Head of caudate nucleus (tissue), 42 donors: Measurements from ENCODE around the gene VSIR.
A peak's percentile ranks its signal among the peaks of the same experiment; 100 is the strongest.

Source experiments
- DNase-seq, 42 donors: peaks; one replicate each; pipeline versions ENCODE4 v3.0.0 to v3.0.0-alpha.2; 2020 to 2021; ENCODE audit warnings: mixed read lengths in 7 of 42
- intact Hi-C: fragments of 100-400 bp; cut with DNase I; formaldehyde crosslinking; loops from one replicate; pipeline ENCODE4 v1.15.0; 2022

Gene VSIR

GRCh38 chr10:71773221-71773971, at the start of gene VSIR:
Gene VSIR (minus strand): TSS chr10:71773520. CDS start chr10:71773439, 81 bp downstream.
- intact Hi-C loops: no loop called here
- DNase-seq: peak; percentile 58 to 94 (median 87)

DNA sequence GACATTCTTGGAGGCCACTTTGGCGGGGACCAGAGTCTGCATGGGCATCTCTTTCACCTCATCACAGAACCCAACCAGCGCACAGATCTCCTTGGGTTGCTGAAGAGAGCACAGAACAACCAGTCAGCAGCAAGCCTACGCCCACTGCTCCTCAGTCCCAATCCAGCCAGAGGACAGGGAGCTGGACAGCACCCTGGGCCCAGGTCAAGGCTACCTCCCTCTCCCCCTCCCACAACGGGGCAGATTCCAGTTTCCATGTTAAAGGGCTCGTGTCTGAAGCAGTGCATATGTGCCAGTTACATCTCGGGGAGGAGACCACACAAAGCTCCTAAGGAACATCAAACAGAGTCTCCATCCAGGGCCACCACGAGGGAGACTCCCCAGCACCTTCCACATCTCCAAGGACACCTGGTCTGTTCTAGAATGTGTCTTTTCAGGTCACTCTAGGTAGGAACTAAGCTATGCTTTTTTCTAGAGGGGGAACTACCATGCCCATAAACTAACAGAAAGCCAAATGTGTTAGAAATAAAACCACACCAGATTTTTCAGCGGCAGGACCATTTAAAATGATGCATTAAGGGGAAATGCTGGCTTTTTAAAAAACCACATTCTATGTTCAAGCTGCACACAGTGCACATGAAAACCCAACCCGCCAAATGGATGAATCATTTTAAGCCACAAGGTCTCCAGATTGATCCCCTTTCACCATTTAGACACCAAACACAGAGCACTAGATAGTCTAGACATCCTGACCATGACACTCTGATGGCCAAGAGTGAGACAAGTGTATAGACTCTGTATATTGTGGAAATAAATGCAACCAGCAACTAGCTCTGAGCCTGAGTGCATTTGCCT, 48.8 kb upstream of the VSIR start:
- peak in 1 of 42 donors; percentile 22 for DNase-seq
- intact Hi-C loops: no loop called here

DNA sequence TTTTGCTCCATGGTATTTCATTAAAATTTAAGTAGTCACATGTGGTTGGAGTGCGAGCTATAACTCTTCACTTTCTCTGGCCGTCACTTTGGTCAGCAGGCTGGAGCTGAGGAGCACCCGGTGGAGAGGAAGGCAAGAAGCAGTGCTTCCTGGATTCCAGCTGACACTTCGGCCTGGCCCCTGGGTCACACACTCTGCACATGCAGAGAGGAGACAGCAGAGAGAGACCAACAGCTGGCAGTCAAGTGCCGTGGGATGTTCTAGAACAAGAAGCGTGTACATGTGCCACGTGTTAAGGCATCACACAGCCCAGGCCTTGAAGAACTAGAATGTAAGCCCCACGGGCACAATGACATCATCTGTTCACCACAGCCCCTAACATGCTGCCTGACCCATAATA, 47.6 kb upstream of the VSIR start:
- peak in 1 of 42 donors; percentile 31 for DNase-seq
- intact Hi-C loops: no loop called here

GRCh38 chr10:71819985-71820384, 46.7 kb upstream of the VSIR start:
- intact Hi-C loops: loop anchor here (5.0 to 10.0 kb wide), 2 partner anchors 77 to 505 kb away; partner anchors contain the start of gene SLC29A3
- DNase-seq: peak in 1 of 42 donors; percentile 21

DNA sequence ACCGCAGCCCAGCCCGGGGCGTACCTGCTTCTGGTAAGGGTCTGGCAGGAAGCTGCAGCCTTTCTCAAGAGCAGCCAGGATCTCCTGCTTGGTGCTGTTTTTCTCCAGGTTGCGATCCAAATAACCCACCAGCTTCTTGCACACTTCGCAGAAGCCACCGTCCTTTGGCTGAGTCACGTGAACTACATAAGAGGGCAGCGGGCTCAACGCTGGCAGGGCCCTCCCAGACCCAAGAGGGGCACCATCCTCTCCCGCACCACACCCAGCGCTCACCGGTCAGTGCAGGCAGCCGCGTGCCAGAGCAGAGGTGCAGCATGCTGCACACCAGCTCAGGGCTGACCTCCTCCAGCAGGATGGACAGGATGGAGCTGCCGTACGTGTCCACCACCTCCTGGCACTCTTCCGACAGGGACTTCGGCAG, 46.1 kb upstream of the VSIR start:
- intact Hi-C loops: loop anchor here (5.0 to 10.0 kb wide), 2 partner anchors 78 to 505 kb away; partner anchors contain the start of gene SLC29A3
- peak in 1 of 42 donors; percentile 22 for DNase-seq

- intact Hi-C loops: loop anchor here (5.0 to 10.0 kb wide), 2 partner anchors 79 to 504 kb away; partner anchors contain the start of gene SLC29A3
- peak in 1 of 42 donors; percentile 25 for DNase-seq
Measured at GRCh38 chr10:71818674-71819260, 45.4 kb upstream of the VSIR start.

GRCh38 chr10:71817831-71818655, 44.7 kb upstream of the VSIR start:
- peak in 15 of 42 donors; percentile 33 to 72 (median 55) for DNase-seq
- intact Hi-C loops: loop anchor here (5.0 to 10.0 kb wide), 2 partner anchors 79 to 503 kb away; partner anchors contain the start of gene SLC29A3

DNA sequence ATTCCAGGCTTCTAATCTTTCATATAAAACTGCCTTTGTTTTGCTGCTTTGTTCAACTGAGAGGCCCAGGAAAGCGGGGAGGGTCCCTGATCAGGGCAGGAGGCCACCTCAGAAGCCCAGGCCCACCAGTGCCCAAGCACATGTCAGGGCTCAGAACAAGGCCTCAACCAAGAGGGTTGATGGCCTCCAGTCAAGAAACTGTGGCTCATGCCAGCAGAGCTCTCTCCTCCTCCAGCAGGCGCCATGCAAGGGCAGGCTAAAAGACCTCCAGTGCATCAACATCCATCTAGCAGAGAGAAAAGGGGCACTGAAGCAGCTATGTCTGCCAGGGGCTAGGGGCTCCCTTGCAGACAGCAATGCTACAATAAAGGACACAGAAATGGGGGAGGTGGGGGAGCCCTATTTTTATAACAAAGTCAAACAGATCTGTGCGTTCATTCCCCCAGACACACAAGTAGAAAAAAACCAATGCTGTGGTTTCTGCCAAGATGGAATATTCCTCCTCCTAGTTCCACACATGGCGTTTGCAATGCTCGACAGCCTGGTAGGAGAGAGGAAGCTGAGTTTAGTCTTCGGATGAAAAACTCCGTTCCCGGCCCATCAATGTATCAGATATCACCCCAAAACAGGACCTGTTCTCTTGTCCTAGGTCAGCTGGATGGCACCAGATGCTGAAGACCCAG, 43.8 kb upstream of the VSIR start:
- peak in 8 of 42 donors; percentile 34 to 76 (median 47) for DNase-seq
- intact Hi-C loops: loop anchor here (5.0 to 10.0 kb wide), 2 partner anchors 80 to 502 kb away; partner anchors contain the start of gene SLC29A3

GRCh38 chr10:71816421-71816851, 43.1 kb upstream of the VSIR start:
- intact Hi-C loops: loop anchor here (5.0 to 10.0 kb wide), 2 partner anchors 81 to 502 kb away; partner anchors contain the start of gene SLC29A3
- DNase-seq: peak in 1 of 42 donors; percentile 31

DNA sequence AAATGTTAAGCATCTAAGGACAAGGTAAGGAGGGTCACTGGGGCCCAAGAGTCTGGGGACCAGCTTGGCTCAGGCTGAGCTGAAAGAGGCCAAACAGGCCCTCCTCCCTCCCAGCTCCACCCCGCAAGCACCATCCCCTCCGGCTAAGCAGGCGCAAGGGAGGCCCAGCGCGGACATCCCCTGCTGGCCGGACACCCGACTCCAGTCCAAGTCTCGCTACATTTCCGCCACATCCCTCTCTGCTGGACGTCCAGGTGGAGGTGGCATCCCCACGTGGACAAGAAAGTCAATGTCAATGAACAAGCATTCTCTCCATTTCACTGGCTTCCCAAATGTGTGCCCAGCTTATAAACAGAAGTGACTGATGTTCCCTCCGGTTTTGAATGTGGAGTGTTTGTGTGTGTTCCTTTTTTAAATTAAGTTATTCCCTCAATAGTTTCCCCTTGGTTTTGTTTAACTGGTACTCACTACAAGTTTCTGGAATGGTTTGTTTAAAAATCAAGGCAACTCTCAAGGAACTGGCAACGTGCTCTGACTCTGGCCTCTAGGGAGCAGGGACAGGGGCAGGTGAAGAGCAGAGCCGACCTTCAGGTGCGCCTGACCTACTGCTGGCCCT, 42.3 kb upstream of the VSIR start:
- peak in 1 of 42 donors; percentile 31 for DNase-seq
- intact Hi-C loops: loop anchor here (5.0 to 10.0 kb wide), 2 partner anchors 82 to 501 kb away; partner anchors contain the start of gene SLC29A3

DNA sequence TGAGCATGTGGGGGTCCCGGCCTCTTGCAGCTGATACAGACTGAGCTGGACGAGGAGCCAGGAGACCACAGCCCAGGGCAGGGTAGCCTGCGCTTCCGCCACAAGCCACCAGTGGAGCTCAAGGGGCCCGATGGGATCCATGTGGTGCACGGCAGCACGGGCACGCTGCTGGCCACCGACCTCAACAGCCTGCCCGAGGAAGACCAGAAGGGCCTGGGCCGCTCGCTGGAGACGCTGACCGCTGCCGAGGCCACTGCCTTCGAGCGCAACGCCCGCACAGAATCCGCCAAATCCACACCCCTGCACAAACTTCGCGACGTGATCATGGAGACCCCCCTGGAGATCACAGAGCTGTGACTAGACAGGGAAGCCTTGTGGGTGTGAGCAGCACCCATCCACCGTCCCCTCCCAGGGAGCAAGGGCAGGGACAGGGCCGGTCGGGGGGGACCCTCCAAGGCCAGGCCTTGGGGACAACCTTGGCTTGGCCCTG, 41.6 kb upstream of the VSIR start:
- DNase-seq: peak in 2 of 42 donors; percentile 31 to 42
- intact Hi-C loops: loop anchor here (5.0 to 10.0 kb wide), 2 partner anchors 82 to 500 kb away; partner anchors contain the start of gene SLC29A3

DNA sequence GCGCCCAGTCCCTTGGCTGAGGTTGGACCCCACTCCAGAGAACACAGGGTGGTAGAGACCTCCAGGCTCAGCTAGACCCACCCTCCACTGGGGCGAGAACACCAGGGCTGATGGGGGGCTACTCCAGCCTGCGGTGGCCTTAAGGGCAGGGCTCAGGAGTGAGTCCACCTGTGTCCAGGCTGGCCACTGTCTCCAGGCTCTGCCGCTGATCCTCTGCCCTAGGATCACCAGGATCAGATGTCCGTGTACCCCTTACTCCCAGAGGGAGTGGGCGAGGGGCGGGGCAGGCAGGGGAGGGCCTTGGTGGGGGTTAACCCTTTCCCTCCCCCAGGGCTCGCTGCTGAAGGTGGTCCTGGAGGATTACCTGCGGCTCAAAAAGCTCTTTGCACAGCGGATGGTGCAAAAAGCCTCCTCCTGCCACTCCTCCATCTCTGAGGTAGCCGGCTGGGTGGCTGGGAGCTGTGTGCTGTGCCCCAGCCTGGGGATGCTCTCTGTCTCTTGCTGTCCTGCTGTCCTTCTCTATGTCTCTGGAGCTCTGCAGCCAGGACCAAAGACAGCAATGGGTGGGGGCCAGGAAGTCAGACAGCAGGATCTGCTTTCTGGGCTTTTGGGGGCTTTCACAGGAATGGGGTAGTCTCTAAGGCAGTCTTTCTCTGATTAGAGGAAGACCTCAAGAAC, 39.7 kb upstream of the VSIR start:
- intact Hi-C loops: loop anchor here (10.0 kb wide), 1 partner anchor 498 kb away; the partner anchor contains the start of gene SLC29A3
- no peak for DNase-seq

DNA sequence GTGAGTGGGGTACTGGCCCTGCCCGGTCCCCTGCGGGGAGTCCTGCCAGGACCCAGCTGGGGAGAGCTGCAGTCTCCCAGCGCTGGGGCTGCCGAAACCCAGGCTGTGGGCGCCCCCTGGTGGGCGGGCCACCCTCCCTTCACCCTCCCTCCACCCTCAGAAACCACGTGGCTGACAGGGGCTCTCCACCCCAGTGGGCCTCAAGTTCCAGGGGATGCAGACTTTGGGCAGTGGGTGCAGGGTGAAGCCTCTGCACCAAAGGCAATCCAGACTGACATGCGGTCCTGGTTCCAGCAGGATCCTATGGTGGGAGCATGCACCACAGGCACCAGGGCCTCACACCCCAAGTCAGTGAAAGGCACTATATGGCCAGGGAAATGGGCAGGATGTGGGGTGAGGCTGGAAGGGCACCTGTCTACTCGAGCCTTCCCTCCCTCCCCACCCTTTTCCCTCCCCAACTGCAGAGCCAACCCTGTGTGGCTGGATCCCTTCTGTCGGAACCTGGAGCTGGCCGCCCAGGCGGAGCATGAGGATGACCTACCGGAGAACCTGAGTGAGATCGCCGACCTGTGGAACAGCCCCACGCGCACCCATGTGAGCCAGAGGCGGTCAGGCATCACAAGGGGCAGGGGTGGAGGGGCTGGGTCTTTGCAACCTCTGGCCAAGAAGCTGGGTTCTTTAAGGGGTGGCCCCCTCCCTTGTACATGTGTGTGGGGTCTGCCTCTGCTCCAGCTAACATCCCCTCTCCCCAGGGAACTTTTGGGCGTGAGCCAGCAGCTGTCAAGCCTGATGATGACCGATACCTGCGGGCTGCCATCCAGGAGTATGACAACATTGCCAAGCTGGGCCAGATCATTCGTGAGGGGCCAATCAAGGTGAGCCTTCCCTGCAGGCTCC, 38.9 kb upstream of the VSIR start:
- peak; percentile 62 to 90 (median 81) for DNase-seq
- intact Hi-C loops: loop anchor here (10.0 kb wide), 1 partner anchor 497 kb away; the partner anchor contains the start of gene SLC29A3

DNA sequence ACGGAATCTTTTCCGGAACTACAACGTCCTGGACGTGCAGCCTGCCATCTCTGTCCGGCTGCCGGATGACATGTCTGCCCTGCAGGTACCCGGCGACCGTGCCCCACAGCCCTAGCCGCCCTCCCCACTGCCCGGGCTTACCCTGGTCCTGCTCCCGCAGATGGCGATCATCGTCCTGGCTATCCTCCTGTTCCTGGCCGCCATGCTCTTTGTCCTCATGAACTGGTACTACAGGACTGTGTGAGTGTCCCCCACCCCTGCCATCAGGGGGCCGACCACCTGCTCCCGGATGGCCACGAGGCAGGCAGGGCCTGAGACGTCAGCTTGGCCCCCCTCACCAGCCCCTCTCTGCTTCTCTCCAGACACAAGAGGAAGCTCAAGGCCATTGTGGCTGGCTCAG, 38.0 kb upstream of the VSIR start:
- DNase-seq: peak in 1 of 42 donors; percentile 31
- intact Hi-C loops: loop anchor here (10.0 kb wide), 1 partner anchor 497 kb away; the partner anchor contains the start of gene SLC29A3
